Measurements from ENCODE around the gene TMEM218.

TMEM218 gene

GRCh38 chr11:125055107-125055715, 56.2 kb downstream of the TMEM218 start:
- no peak for TF ChIP-seq POLR2A (IDR thresholded peaks at IDR 0.05; ENCODE audit: low read depth, low read length)
- FAIRE-seq (no peak), DNase-seq (ENCODE audit: insufficient read length, low spot score) (no peak)

- TF ChIP-seq POLR2A (IDR thresholded peaks at IDR 0.05; ENCODE audit: low read depth, low read length), result no peak
- DNase-seq (ENCODE audit: insufficient read length, low spot score), result no peak
- FAIRE-seq, result no peak
Measured at GRCh38 chr11:125053167-125053566, 58.3 kb downstream of the TMEM218 start.

DNA sequence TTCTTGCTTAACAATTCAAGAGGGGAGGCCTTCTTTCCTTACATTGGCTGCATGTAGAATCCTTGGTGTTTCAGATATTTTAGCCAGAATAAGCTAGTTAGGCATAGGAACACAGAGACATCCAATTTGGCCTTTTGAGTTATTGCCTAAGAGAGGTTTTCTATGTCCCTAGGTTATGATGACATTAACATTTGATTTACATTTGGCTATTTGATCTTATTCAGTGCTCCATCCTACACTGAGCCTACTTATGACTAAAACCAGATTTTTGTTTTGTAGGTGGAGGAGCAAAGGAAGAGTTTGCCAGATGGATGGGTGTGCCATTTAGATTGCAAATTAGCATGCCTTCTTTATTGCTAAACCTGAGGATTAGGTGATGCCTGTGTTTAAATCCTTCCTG, 59.4 kb downstream of the TMEM218 start:
- no peak for TF ChIP-seq POLR2A (IDR thresholded peaks at IDR 0.05; ENCODE audit: low read depth, low read length)
- FAIRE-seq, result no peak
- no peak for DNase-seq (ENCODE audit: insufficient read length, low spot score)

DNA sequence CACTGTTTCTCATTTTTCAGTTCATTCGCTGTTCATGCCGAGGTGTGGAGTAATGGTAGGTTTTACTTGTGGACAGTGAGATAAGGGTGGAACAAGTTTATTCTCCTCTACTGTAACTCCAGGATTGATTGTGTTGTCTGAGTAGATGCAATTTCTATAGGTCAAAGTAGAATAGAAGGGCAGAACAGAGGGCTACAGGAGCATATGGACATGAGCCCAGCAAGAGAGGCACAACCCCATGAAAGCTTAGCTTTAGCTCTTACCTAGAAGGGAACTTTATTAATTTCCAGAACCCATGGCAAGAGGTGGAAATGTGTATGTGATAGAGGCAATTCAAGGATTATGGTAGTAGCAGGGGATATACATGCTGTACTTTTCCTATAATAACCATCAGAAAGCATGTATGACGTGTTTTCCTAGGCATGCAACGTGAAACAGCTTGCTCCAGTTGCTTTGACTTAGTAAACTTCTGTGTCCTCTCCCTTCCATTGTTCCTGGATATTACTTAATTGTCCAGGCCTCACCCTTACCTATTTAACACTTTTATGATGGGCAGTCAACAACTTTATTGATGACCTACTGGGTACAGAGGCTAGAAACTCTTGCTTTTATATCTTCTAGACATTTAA, 62.1 kb downstream of the TMEM218 start:
- TF ChIP-seq POLR2A (IDR thresholded peaks at IDR 0.05; ENCODE audit: low read depth, low read length), result no peak
- no peak for FAIRE-seq

More for the DNA sequence above, 62.1 kb downstream of the TMEM218 start:
- DNase-seq (ENCODE audit: insufficient read length, low spot score), result no peak
